GM12878 (cell line): ENCODE data around the gene PHKG2. TPM values are rescaled to one million over a fixed set of nuclear protein-coding genes. Genes with fewer than 3 reads are reported as not detected.

Experiments used
- BHLHE40 ChIP-seq, 2 experiments: fragments of 450-650 bp in 1 of 2; IDR thresholded peaks; 2 replicates each; pipeline ENCODE4 v1.6.1; 2011 to 2017; ENCODE audit warnings: low read depth in 2 of 2, borderline replicate concordance in 1 of 2, improper control_type of control experiment in 1 of 2, low read length in 1 of 2, mild to moderate bottlenecking in 1 of 2
- DPF2 ChIP-seq: fragments of 450-650 bp; IDR thresholded peaks from 2 replicates; pipeline ENCODE4 v1.6.1; 2017; ENCODE audit warnings: mild to moderate bottlenecking
- E2F8 ChIP-seq: fragments of 450-650 bp; IDR thresholded peaks from 2 replicates; pipeline ENCODE4 v1.6.1; 2018; ENCODE audit warnings: mild to moderate bottlenecking, low read depth, moderate library complexity; ENCODE audit not compliant: partially characterized antibody
- E4F1 ChIP-seq: fragments of 450-650 bp; IDR thresholded peaks from 2 replicates; pipeline ENCODE4 v1.6.1; 2018; ENCODE audit warnings: borderline replicate concordance, mild to moderate bottlenecking; ENCODE audit not compliant: partially characterized antibody
- EP300 ChIP-seq, 2 experiments: fragments of 150-350 bp in 1 of 2; IDR thresholded peaks; 2 replicates each; pipeline ENCODE4 v1.6.1; 2011 to 2012; ENCODE audit warnings: low read depth in 2 of 2, low read length in 2 of 2, borderline replicate concordance in 1 of 2, improper control_type of control experiment in 1 of 2, inconsistent platforms in 1 of 2; ENCODE audit not compliant: control insufficient read depth in 1 of 2
- ESRRA ChIP-seq: IDR thresholded peaks from 2 replicates; pipeline ENCODE4 v1.6.1; 2012; ENCODE audit warnings: mild to moderate bottlenecking, low read length, improper control_type of control experiment
- ETV6 ChIP-seq, 2 experiments: fragments of 450-650 bp in 1 of 2; IDR thresholded peaks in 1 of 2; conservative IDR thresholded peaks in 1 of 2; 2 replicates each; pipeline ENCODE4 v1.6.1; 2014; ENCODE audit warnings: antibody characterized with exemption in 1 of 2, borderline replicate concordance in 1 of 2, low read depth in 1 of 2, mild to moderate bottlenecking in 1 of 2, moderate library complexity in 1 of 2
- EZH2 ChIP-seq: IDR thresholded peaks from 2 replicates; pipeline ENCODE4 v1.6.1; 2012; ENCODE audit warnings: low read depth, mild to moderate bottlenecking, control low read depth, inconsistent platforms, low read length, borderline replicate concordance; ENCODE audit not compliant: control insufficient read depth
- IRF3 ChIP-seq: fragments of 450-650 bp; IDR thresholded peaks from 2 replicates; pipeline ENCODE4 v1.6.1; 2014; ENCODE audit warnings: mild to moderate bottlenecking
- KAT2A ChIP-seq: conservative IDR thresholded peaks from 2 replicates; pipeline ENCODE4 v1.6.1; 2011; ENCODE audit warnings: low read depth, low read length; ENCODE audit not compliant: control insufficient read depth
- MTA2 ChIP-seq: fragments of 450-650 bp; IDR thresholded peaks from 2 replicates; pipeline ENCODE4 v1.6.1; 2016; ENCODE audit warnings: low read depth, mild to moderate bottlenecking, moderate library complexity
- NBN ChIP-seq: fragments of 450-650 bp; IDR thresholded peaks from 2 replicates; pipeline ENCODE4 v1.6.1; 2016
- PBX3 ChIP-seq: IDR thresholded peaks from 2 replicates; pipeline ENCODE4 v1.6.1; 2011; ENCODE audit warnings: mild to moderate bottlenecking, low read depth, low read length, moderate library complexity; ENCODE audit not compliant: insufficient replicate concordance
- PML ChIP-seq: IDR thresholded peaks from 2 replicates; pipeline ENCODE4 v1.6.1; 2012; ENCODE audit warnings: low read length, inconsistent platforms
- SPI1 ChIP-seq: IDR thresholded peaks from 2 replicates; pipeline ENCODE4 v1.6.1; 2011; ENCODE audit warnings: low read depth, mild to moderate bottlenecking, low read length, moderate library complexity, borderline replicate concordance; ENCODE audit not compliant: insufficient read depth
- TARDBP ChIP-seq: IDR thresholded peaks from 2 replicates; pipeline ENCODE4 v1.6.1; 2016; ENCODE audit warnings: borderline replicate concordance
- TCF7 ChIP-seq: IDR thresholded peaks from 2 replicates; pipeline ENCODE4 v1.6.1; 2014; ENCODE audit warnings: antibody characterized with exemption, borderline replicate concordance
- USF1 ChIP-seq: IDR thresholded peaks from 2 replicates; pipeline ENCODE4 v1.6.1; 2011; ENCODE audit warnings: borderline replicate concordance, low read depth, mild to moderate bottlenecking, moderate library complexity, mixed read lengths, low read length; ENCODE audit not compliant: insufficient read depth; ENCODE audit errors: extremely low read length
- YY1 ChIP-seq: IDR thresholded peaks from 2 replicates; pipeline ENCODE4 v1.6.1; 2011; ENCODE audit warnings: low read depth, mild to moderate bottlenecking, low read length
- ZSCAN29 ChIP-seq: fragments of 450-650 bp; IDR thresholded peaks from 2 replicates; pipeline ENCODE4 v1.6.1; 2017; ENCODE audit warnings: mild to moderate bottlenecking, moderate library complexity
- polyA plus RNA-seq, 11 experiments: library from polyadenylated mRNA; depleted of rRNA in 4 of 11; unstranded in 6 of 11; stranded (reverse) in 5 of 11; fragments of >200 nt; fragmentation: Nextera tagmentation in 4 of 11; fragmentation: Illumina TruSeq in 1 of 11; extraction: Ambion mirVana in 4 of 11; extraction: Trizol in 1 of 11; gene quantifications; 1 replicate in 1 of 11; 2 replicates in 10 of 11; pipeline versions ENCODE4 v1.2.1 to v1.2.3, GENCODE V29; 2011 to 2016; ENCODE audit warnings: inconsistent platforms in 2 of 11, missing spikeins in 2 of 11, low read depth in 1 of 11
- total RNA-seq, 4 experiments: library from RNA; depleted of rRNA in 3 of 4; stranded (reverse); fragments of >200 nt in 3 of 4; fragmentation: Illumina TruSeq in 1 of 4; extraction: Trizol in 1 of 4; gene quantifications; 2 replicates each; pipeline versions ENCODE4 v1.2.1 to v1.2.3, GENCODE V29; 2013 to 2021

The PHKG2 gene
- total and polyA plus RNA-seq, 10 of the 15 experiments (the other 5 are each of a cell fraction or from before 2014, with no cell fraction given) = 5.2 to 50.1 (median 37.2) TPM

GRCh38 chr16:30747799-30748633, at the start of gene PHKG2 (continued):
- TF ChIP-seq PML = peak; percentile 91
- TF ChIP-seq EZH2 = no peak
- TF ChIP-seq ZSCAN29 = no peak
- TF ChIP-seq MTA2 = no peak
- peak; percentile 44; the same call in 1 of the 2 replicates for TF ChIP-seq YY1
- no peak for TF ChIP-seq KAT2A
- peak; percentile 79 for TF ChIP-seq IRF3
- peak; percentile 73; the same call in 1 of the 2 replicates for TF ChIP-seq NBN
- TF ChIP-seq ESRRA = no peak
- TF ChIP-seq ETV6 (conservative IDR thresholded peaks at IDR 0.05 in 1 of 2, IDR thresholded peaks at IDR 0.05 in 1 of 2; ENCODE audit: borderline replicate concordance in 1 of 2, low read depth in 1 of 2) = no peak
- no peak for TF ChIP-seq DPF2
- peak; percentile 43 for TF ChIP-seq PBX3
- TF ChIP-seq EP300 (IDR thresholded peaks at IDR 0.05; ENCODE audit: borderline replicate concordance in 1 of 2, control insufficient read depth in 1 of 2, low read depth in 2 of 2, low read length in 2 of 2) = no peak
- no peak for TF ChIP-seq TCF7
- TF ChIP-seq E4F1 = peak; percentile 84
- TF ChIP-seq E2F8 = peak; percentile 36
- TF ChIP-seq BHLHE40 (IDR thresholded peaks at IDR 0.05; ENCODE audit: borderline replicate concordance in 1 of 2, low read depth in 2 of 2, low read length in 1 of 2) = peak; percentile 95 to 96
- no peak for TF ChIP-seq SPI1
- TF ChIP-seq TARDBP = no peak
- peak; percentile 93 for TF ChIP-seq USF1
